Ammon's horn (tissue), 1 donor: ENCODE data around the gene OR2A12.
"Not testable (repeated sequence)": the region's sequence is repeated elsewhere in the genome, so short reads cannot be mapped to it uniquely, and the experiment has no call there.

Experiments
- DNase-seq: peaks from one replicate; pipeline ENCODE4 v3.0.0-alpha.2; 2016; ENCODE audit warnings: low spot score

OR2A12 gene, protein sequence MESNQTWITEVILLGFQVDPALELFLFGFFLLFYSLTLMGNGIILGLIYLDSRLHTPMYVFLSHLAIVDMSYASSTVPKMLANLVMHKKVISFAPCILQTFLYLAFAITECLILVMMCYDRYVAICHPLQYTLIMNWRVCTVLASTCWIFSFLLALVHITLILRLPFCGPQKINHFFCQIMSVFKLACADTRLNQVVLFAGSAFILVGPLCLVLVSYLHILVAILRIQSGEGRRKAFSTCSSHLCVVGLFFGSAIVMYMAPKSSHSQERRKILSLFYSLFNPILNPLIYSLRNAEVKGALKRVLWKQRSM

GRCh38 chr7:144085978-144086377 is at the start of gene OR2A12:
Gene OR2A12, plus strand, starts transcription at chr7:144086278. Its CDS starts 8,830 bp downstream, at chr7:144095108.
- no peak for DNase-seq

DNA sequence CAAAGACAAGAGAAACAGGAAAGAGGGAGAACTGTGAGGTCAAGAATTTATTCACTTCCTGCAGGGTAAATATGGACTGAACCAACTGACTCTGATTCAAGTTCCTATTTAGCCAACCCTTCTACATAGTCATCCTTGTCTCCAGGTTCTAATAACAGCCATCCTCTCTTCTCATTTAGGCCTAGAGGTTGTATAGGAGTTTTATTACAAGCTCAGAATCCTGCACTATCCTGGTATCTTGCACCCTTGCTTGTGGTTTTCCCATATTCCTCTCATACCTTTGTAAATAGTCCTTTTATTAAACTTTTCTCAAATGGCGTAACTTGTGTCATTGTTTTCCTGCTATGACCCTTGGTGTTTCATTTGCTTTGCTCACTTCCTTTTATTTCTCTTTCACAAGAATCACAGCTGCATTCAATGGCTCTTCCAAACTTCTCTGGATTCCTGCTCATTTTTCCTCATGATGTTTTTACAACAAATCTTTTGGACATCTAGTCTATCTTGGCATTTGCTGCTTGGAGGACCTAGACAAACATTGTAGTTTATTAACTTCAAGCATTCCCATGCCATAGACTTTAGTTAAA is 49.7 kb upstream of the OR2A12 start:
- no peak for DNase-seq

DNA sequence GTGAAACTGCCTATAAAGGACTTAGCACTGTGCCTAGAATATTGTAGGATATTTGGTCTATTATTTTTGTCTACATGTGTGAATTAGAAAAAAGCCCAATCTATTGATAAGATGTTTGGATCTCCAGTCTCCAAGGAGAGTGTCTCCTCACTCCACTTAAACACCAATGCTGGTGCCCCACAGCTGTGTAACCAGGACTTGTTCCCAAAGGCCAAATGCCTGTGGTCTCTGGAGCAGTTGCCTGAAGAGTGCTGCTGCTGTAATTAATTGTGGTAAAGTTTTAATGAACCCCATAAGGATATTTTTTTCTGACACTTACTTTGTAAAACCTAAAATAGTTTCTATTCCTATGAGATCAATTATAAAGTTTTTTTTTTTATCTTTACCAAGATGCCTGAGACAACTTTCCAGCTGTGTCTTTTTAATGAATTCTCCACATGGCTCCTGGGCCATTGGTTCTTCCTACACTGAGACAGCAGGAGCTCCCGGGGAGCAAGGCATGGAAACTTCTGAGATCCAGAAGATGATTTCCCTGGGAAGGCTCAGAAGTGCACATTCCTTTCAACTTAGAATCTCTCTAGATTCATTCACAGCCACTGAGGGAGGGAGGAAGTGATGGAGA is 48.6 kb upstream of the OR2A12 start:
- no peak for DNase-seq

- no peak for DNase-seq
Measured at GRCh38 chr7:144038887-144039286, 47.2 kb upstream of the OR2A12 start.

- DNase-seq: no peak
Measured at GRCh38 chr7:144048648-144049047, 37.4 kb upstream of the OR2A12 start, which contains the start of gene OR2A5. Gene OR2A5, plus strand, starts transcription at chr7:144048948. Its CDS starts 1,454 bp downstream, at chr7:144050402.

GRCh38 chr7:144049491-144049890 is 36.6 kb upstream of the OR2A12 start:
- DNase-seq: no peak

DNA sequence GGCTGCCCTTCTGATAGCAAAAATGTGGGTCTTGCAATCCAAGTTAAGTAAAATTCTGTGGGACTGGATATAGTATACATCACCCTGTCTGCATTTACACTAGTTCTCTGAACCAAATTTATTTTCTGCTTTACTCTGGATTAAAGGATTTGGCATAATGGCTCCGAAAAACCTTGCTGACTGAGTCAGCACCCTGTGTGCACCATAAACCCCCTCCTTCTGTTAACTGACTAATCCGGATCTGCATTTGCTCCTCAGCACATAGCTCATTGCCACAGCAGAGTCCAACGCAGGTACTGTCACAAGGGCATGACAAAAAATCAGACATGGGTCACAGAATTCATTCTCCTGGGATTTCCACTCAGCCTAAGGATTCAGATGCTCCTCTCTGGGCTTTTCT is 36.0 kb upstream of the OR2A12 start:
- DNase-seq: no peak

DNA sequence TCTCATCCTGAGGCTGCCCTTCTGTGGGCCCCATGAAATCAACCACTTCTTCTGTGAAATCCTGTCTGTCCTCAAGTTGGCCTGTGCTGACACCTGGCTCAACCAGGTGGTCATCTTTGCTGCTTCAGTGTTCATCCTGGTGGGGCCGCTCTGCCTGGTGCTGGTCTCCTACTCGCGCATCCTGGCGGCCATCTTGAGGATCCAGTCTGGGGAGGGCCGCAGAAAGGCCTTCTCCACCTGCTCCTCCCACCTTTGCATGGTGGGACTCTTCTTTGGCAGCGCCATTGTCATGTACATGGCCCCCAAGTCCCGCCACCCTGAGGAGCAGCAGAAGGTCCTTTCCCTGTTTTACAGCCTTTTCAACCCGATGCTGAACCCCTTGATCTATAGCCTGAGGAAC is 35.2 kb upstream of the OR2A12 start:
- DNase-seq: not testable (repeated sequence)

- DNase-seq: no peak
Measured at GRCh38 chr7:144057954-144058353, 28.1 kb upstream of the OR2A12 start.

- DNase-seq: no peak
Measured at GRCh38 chr7:144063710-144064109, 22.4 kb upstream of the OR2A12 start.

DNA sequence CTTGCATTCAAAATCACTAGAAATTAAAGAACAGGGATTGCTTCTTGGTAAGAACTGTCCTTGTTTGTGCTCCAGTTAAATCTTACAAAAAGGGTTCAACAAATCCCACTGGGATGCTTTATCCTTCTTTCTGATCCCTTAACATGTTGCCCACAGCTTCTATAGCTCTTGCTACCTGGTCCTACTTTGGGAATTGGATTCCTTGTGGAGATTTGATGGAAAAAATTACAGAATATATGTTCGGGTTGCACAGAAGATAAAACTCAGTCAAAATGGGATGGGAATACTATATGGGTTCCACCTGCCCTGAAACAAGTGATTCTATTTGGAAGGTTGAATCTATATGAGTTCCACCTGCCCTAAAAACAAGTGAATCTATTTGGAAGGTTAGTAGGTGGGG is 16.6 kb upstream of the OR2A12 start, which contains the start of gene OR2A25:
TSS of gene OR2A25 (plus strand) at position 301 of the 400 bp plus-strand sequence. CDS start 4,409 bp downstream, outside the sequence.
- no peak for DNase-seq

DNA sequence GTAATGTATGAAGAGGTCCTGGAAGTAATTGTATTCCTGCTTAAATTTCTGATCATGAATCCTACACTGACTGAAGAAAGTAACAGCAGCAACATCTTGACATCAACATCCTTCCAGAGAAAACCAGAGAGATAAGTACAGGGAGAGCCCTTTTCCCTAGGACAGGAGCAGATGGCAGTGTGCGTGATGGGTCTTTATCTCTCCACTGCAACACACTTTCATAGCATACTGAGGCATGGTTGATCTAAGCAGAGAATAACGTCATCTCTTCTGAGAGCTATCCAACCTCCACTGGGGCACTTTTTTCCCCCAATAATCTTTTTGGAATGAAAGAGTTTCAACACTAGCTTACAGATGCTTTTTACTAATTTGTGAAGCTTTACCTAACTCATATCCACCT is 16.1 kb upstream of the OR2A12 start:
- DNase-seq: no peak

- no peak for DNase-seq
Measured at GRCh38 chr7:144074374-144074773, 11.7 kb upstream of the OR2A12 start.

GRCh38 chr7:144086730-144087129 is 652 bp downstream of the OR2A12 start:
- DNase-seq: no peak

GRCh38 chr7:144087230-144087629 is 1.2 kb downstream of the OR2A12 start:
- DNase-seq: no peak

DNA sequence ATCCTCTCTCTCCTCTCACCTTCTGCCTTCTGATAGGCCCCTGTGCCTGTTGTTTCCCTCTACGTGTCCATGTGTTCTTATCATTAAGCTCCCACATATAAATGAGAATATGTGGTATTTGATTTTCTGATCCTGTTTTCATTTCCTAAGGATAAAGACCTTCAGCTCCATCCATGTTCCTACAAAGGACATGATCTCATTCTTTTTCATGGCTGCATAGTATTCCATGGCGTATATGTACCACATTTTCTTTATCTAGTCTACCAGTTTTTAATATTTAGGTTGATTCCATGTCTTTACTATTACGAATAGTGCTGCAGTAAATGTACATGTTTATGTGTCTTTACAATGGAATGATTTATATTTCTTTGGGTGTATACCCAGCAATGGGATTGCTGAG is 4.6 kb downstream of the OR2A12 start:
- DNase-seq: no peak

DNA sequence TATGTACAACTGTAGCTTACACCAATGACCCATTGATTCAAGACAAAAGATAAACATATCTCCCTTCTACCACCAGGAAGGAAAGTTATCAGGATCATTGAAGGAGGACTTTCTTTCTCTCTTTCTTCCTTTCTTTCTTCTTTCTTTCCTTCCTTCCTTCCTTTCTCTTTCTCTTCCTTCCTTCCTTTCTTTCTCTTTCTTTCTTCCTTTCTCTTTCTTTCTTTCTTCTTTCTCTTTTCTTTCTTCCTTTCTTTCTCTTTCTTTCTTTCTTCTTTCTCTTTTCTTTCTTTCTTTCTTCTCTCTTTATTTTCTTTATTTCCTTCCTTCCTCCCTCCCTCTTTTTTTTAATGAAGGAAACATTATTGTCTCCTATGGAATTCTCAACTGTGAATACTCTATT is 12.7 kb downstream of the OR2A12 start:
- DNase-seq: no peak

DNA sequence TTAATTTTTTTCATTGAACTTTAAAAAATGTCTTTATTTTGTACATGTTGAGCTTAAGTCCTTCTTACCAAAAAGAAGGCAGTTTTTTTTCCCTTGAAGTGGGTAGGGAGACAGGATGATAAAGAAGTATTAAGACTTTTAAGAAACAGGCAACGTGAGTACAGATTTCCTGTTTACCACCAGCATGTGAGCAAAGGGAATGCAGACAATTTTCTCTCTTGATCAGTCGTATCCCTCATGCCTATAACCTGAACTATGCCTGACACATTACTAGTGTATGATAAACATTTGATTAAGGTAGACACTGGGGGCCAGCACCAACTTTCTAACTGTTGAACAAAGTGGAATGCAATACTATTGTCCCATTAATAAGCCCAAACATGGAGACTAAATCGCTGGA is 14.5 kb downstream of the OR2A12 start:
- no peak for DNase-seq

DNA sequence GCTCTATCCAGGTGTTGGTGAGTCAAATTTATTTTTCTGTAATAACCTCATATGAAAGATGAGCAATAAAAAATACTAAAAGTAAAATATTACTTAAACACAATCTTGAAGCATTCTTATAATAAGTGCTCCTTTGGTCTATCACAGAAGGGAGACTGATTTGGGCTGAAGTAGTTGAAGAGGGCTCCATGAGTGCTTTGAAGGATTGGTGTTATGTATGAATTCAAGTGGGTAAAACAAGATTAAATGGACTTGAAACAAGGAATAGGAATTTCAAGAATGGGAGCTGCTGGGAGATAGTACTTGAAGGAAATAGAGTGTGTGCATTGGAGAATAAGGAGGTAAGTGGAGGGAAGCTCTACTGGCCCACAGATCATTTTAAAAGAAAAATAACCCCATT is 16.0 kb downstream of the OR2A12 start:
- DNase-seq: no peak

DNA sequence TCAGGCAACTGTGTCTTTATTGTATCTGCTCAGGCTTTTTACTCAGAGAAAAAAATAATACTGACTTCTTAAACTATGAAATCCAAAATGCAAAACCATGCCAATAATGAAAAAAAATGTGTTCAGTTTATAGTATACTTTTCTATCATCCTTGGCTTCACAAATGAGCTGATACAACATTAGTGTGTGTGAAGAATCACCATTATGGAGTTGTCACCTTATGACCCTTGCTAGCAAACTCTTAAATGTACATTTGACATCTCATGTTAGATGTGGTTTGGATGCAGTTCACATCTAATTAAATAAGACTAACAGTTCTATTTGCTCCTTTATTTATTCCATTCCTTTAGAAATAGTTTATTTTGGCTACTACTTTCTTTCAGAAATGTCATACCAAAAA is 19.1 kb downstream of the OR2A12 start:
- DNase-seq: no peak

- DNase-seq: no peak
Measured at GRCh38 chr7:144109283-144109682, 23.2 kb downstream of the OR2A12 start, which contains the start of gene OR2A2. Gene OR2A2, plus strand, starts transcription at chr7:144109583. Its CDS starts 0 bp downstream, at chr7:144109583.

- no peak for DNase-seq
Measured at GRCh38 chr7:144110272-144110671, 24.2 kb downstream of the OR2A12 start.

GRCh38 chr7:144113651-144114050 is 27.6 kb downstream of the OR2A12 start:
- no peak for DNase-seq
